HepG2 (cell line): ENCODE results near the gene LENEP. TPM values are rescaled to one million over a fixed set of nuclear protein-coding genes. Genes with fewer than 3 reads are reported as not detected.

ENCODE experiments used
- DR1 ChIP-seq: sonication (generic); formaldehyde crosslinking; IDR thresholded peaks from 2 replicates; pipeline ENCODE4 v1.8.0; 2021; ENCODE audit warnings: mild to moderate bottlenecking, missing genetic modification reagents, inconsistent platforms
- GATAD2A ChIP-seq: IDR thresholded peaks from 2 replicates; pipeline ENCODE4 v1.6.1; 2016
- HNRNPL ChIP-seq: fragments of 200-400 bp; formaldehyde crosslinking; IDR thresholded peaks from 2 replicates; pipeline ENCODE4 v1.6.1; 2017; ENCODE audit warnings: mild to moderate bottlenecking, low read depth, low read length
- HOXA5 ChIP-seq: sonication (generic); formaldehyde crosslinking; IDR thresholded peaks from 2 replicates; pipeline ENCODE4 v1.4.0; 2020; ENCODE audit warnings: missing genetic modification reagents
- PHF20 ChIP-seq: sonication (generic); formaldehyde crosslinking; IDR thresholded peaks from 2 replicates; pipeline ENCODE4 v1.5.0; 2020; ENCODE audit warnings: mild to moderate bottlenecking, missing genetic modification reagents
- PRPF4 ChIP-seq: fragments of 200-400 bp; formaldehyde crosslinking; IDR thresholded peaks from 2 replicates; pipeline ENCODE4 v1.6.1; 2016; ENCODE audit warnings: low read length, low read depth; ENCODE audit not compliant: poor library complexity, severe bottlenecking
- RBM22 ChIP-seq: fragments of 200-400 bp; formaldehyde crosslinking; optimal IDR thresholded peaks from 2 replicates; pipeline ENCODE3; 2017; ENCODE audit warnings: mild to moderate bottlenecking, low read length, moderate library complexity
- RXRA ChIP-seq: sonication (generic); formaldehyde crosslinking; IDR thresholded peaks from 2 replicates; pipeline ENCODE4 v1.5.1; 2020; ENCODE audit warnings: missing genetic modification reagents
- SALL1 ChIP-seq: sonication (generic); formaldehyde crosslinking; IDR thresholded peaks from 2 replicates; pipeline ENCODE4 v1.8.0; 2022; ENCODE audit warnings: mild to moderate bottlenecking, missing genetic modification reagents
- SNRNP70 ChIP-seq: fragments of 200-400 bp; formaldehyde crosslinking; IDR thresholded peaks from 2 replicates; pipeline ENCODE4 v1.6.1; 2017; ENCODE audit warnings: mild to moderate bottlenecking, low read depth, low read length, moderate library complexity
- SUZ12 ChIP-seq: fragments of 150-350 bp; IDR thresholded peaks from 2 replicates; pipeline ENCODE4 v1.6.1; 2014; ENCODE audit warnings: low read depth, low read length
- U2AF2 ChIP-seq: fragments of 200-400 bp; formaldehyde crosslinking; IDR thresholded peaks from 2 replicates; pipeline ENCODE4 v1.6.1; 2017; ENCODE audit warnings: low read depth, mild to moderate bottlenecking, low read length
- ZFP36L1 ChIP-seq: sonication (generic); formaldehyde crosslinking; IDR thresholded peaks from 2 replicates; pipeline ENCODE4 v1.8.0; 2022; ENCODE audit warnings: mild to moderate bottlenecking, missing genetic modification reagents, moderate library complexity
- ZNF180 ChIP-seq: sonication (generic); formaldehyde crosslinking; IDR thresholded peaks from 2 replicates; pipeline ENCODE4 v1.4.0; 2020; ENCODE audit warnings: low read depth, missing genetic modification reagents, borderline replicate concordance
- polyA plus RNA-seq, 8 experiments: library from polyadenylated mRNA; depleted of rRNA in 3 of 8; stranded (reverse) in 7 of 8; unstranded in 1 of 8; fragments of >200 nt; fragmentation: Illumina TruSeq in 4 of 8; extraction: Trizol in 4 of 8; gene quantifications; 2 replicates each; pipeline versions ENCODE4 v1.2.1 to v1.2.3, GENCODE V29; 2011 to 2016; ENCODE audit warnings: low read depth in 4 of 8, missing spikeins in 1 of 8, mixed read lengths in 1 of 8; ENCODE audit not compliant: insufficient read depth in 1 of 8
- total RNA-seq, 5 experiments: library from RNA; depleted of rRNA; stranded (reverse); fragments of >200 nt; fragmentation: Illumina TruSeq; extraction: Trizol; gene quantifications; 2 replicates each; pipeline ENCODE4 v1.2.3, GENCODE V29; 2016; ENCODE audit warnings: low read depth in 1 of 5
- TF ChIP-seq, protein P1 (sequence below): sonication (generic); formaldehyde crosslinking; IDR thresholded peaks from 2 replicates; pipeline ENCODE4 v1.4.0; 2020; ENCODE audit warnings: missing genetic modification reagents
- TF ChIP-seq, protein P2 (sequence below): sonication (generic); formaldehyde crosslinking; IDR thresholded peaks from 2 replicates; pipeline ENCODE4 v1.4.0; 2020; ENCODE audit warnings: missing genetic modification reagents
- TF ChIP-seq, protein P3 (sequence below), 2 experiments: fragments of 450-650 bp in 1 of 2; sonication (generic) in 1 of 2; formaldehyde crosslinking; IDR thresholded peaks; 2 replicates each; pipeline versions ENCODE4 v1.5.0 to v1.8.0; 2020 to 2022; ENCODE audit warnings: mild to moderate bottlenecking in 1 of 2, missing genetic modification reagents in 1 of 2
- TF ChIP-seq, protein P4 (sequence below): sonication (generic); formaldehyde crosslinking; IDR thresholded peaks from 2 replicates; pipeline ENCODE4 v1.4.0; 2020; ENCODE audit warnings: missing genetic modification reagents

Gene LENEP
- total and polyA plus RNA-seq, 2 of the 13 experiments (the other 11 are each of a cell fraction or from before 2014, with no cell fraction given) = 0.29 TPM; not detected in 1

DNA sequence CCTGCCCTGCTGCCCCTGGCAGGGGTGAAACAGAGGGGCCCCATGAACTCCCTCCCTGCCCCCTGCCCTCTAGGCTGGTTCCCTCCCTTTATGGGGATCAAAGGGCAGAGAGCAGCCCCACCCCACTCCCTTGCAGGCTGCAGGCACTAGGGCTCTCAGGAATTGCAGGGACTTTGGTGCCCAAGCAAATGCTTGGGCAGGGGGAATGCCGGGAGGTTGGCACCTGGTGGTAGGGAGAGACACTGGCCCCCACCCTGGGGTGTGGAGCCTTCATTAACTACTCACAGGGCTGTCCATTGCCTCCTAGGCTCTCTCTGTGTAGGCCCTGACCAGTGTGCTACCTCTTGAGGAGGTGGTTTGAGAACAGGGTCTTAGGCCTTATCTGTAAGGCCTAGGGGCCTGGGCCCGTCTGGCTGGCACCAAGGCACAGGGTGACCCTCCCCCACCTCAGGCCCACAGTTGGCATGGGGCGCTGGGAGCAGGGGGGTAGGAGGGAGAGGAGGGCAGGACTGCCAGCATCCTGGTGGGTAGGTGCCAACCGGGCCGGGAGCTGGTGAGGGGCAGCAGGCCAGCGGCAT lies 14.0 kb downstream of the LENEP start (continued):
- TF ChIP-seq, protein P1, sequence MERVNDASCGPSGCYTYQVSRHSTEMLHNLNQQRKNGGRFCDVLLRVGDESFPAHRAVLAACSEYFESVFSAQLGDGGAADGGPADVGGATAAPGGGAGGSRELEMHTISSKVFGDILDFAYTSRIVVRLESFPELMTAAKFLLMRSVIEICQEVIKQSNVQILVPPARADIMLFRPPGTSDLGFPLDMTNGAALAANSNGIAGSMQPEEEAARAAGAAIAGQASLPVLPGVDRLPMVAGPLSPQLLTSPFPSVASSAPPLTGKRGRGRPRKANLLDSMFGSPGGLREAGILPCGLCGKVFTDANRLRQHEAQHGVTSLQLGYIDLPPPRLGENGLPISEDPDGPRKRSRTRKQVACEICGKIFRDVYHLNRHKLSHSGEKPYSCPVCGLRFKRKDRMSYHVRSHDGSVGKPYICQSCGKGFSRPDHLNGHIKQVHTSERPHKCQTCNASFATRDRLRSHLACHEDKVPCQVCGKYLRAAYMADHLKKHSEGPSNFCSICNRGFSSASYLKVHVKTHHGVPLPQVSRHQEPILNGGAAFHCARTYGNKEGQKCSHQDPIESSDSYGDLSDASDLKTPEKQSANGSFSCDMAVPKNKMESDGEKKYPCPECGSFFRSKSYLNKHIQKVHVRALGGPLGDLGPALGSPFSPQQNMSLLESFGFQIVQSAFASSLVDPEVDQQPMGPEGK (CRISPR knock-in tag) = peak; percentile 79
- TF ChIP-seq HNRNPL (peak; percentile 98), SUZ12 (no peak), RXRA (CRISPR knock-in tag) (0 out of 2 replicates have a peak, but pooled peaks have one; percentile 24), RBM22 (peak; percentile 46), HOXA5 (no peak), SALL1 (peak; percentile 47), GATAD2A (CRISPR knock-in tag) (0 out of 2 replicates have a peak, but pooled peaks have one; percentile 31), PRPF4 (no peak), DR1 (CRISPR knock-in tag) (no peak), SNRNP70 (no peak), U2AF2 (no peak), ZFP36L1 (CRISPR knock-in tag) (no peak), PHF20 (CRISPR knock-in tag) (no peak), ZNF180 (no peak)
- TF ChIP-seq, protein P2, sequence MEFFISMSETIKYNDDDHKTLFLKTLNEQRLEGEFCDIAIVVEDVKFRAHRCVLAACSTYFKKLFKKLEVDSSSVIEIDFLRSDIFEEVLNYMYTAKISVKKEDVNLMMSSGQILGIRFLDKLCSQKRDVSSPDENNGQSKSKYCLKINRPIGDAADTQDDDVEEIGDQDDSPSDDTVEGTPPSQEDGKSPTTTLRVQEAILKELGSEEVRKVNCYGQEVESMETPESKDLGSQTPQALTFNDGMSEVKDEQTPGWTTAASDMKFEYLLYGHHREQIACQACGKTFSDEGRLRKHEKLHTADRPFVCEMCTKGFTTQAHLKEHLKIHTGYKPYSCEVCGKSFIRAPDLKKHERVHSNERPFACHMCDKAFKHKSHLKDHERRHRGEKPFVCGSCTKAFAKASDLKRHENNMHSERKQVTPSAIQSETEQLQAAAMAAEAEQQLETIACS (CRISPR knock-in tag) = no peak
- TF ChIP-seq, protein P3, sequence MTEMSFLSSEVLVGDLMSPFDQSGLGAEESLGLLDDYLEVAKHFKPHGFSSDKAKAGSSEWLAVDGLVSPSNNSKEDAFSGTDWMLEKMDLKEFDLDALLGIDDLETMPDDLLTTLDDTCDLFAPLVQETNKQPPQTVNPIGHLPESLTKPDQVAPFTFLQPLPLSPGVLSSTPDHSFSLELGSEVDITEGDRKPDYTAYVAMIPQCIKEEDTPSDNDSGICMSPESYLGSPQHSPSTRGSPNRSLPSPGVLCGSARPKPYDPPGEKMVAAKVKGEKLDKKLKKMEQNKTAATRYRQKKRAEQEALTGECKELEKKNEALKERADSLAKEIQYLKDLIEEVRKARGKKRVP (CRISPR knock-in tag; IDR thresholded peaks at IDR 0.05) = no peak
- TF ChIP-seq, protein P4, sequence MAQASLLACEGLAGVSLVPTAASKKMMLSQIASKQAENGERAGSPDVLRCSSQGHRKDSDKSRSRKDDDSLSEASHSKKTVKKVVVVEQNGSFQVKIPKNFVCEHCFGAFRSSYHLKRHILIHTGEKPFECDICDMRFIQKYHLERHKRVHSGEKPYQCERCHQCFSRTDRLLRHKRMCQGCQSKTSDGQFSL (CRISPR knock-in tag) = no peak
- TF ChIP-seq, all 625 proteins: peak for 28
